AG09309 (cell line): ENCODE results near the gene LRRC41.
"Not testable (repeated sequence)": the region's sequence is repeated elsewhere in the genome, so short reads cannot be mapped to it uniquely, and the experiment has no call there.

Source experiments
- DNase-seq: peaks from one replicate; pipeline ENCODE4 v3.0.0-alpha.2; 2010; ENCODE audit warnings: low read depth
- H3K4me3 ChIP-seq: 2 replicates; pipeline ENCODE4 v1.5.1; 2011; ENCODE audit warnings: mild to moderate bottlenecking, low read depth, low read length, moderate library complexity; ENCODE audit not compliant: control insufficient read depth
- CTCF ChIP-seq: IDR thresholded peaks from 2 replicates; pipeline ENCODE4 v1.5.1; 2011; ENCODE audit warnings: mild to moderate bottlenecking, low read depth, low read length, inconsistent platforms; ENCODE audit not compliant: insufficient read depth, control insufficient read depth; ENCODE audit errors: missing control alignments

Gene LRRC41

DNA sequence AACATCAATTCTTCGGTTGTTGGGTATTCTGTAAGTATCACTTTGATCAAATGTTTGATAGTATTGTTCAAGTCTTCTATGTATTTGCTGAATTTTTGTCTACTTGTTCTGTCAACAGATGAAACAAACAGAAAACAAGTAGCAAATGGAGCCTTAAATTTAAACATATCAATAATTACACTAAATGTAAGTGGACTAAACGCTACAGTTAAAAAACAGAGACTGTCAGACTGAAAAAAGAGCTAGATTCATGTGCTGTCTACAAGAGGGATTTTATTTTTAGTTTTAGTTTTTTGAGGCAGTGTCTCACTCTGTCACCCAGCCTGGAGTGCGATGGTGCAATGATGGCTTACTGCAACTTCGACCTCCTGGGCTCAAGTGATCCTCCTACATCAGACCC is 66.5 kb downstream of the LRRC41 start:
- TF ChIP-seq CTCF: no peak
- no peak overlapping the region for H3K4me3 ChIP-seq
- no peak for DNase-seq

DNA sequence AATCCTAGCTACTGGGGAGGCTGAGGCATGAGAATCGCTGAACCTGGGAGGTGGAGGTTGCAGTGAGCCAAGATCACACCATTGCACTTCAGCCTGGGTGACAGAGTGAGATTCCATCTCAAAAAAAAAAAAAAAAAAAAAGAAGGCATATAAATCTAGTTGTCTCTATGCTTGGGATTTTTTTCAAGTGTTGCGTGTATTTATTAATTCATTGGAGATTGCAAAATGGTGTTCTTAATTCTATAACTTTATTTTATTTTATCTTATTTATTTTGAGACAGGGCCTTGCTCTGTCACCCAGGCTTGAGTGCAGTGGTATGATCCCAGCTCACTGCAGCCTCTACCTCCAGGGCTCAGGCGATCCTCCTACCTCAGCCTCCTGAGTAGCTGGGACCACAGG is 72.2 kb downstream of the LRRC41 start:
- not testable (repeated sequence) for H3K4me3 ChIP-seq, DNase-seq
